NB4 (cell line): Measurements from ENCODE around the gene GRB10.

Experiments
- DNase-seq: peaks from one replicate; pipeline ENCODE4 v3.0.0; 2010; ENCODE audit warnings: low read depth
- H3K4me3 ChIP-seq: one replicate; pipeline ENCODE4 v1.5.1; 2011; ENCODE audit warnings: mild to moderate bottlenecking, low read depth, low read length, moderate library complexity
- MYC ChIP-seq: IDR thresholded peaks from 2 replicates; pipeline ENCODE4 v1.6.1; 2011; ENCODE audit warnings: low read depth, low read length
- POLR2A ChIP-seq: IDR thresholded peaks from 2 replicates; pipeline ENCODE4 v1.6.1; 2011; ENCODE audit warnings: mild to moderate bottlenecking; ENCODE audit not compliant: insufficient read length; ENCODE audit errors: extremely low read depth
- TF ChIP-seq, protein P1 (sequence below): IDR thresholded peaks from 2 replicates; pipeline ENCODE4 v1.6.1; 2011; ENCODE audit warnings: low read depth, low read length
- TF ChIP-seq, protein P2 (sequence below): IDR thresholded peaks from one replicate; pipeline ENCODE4 v1.5.1; 2012; ENCODE audit warnings: low read depth, low read length

GRB10 gene

DNA sequence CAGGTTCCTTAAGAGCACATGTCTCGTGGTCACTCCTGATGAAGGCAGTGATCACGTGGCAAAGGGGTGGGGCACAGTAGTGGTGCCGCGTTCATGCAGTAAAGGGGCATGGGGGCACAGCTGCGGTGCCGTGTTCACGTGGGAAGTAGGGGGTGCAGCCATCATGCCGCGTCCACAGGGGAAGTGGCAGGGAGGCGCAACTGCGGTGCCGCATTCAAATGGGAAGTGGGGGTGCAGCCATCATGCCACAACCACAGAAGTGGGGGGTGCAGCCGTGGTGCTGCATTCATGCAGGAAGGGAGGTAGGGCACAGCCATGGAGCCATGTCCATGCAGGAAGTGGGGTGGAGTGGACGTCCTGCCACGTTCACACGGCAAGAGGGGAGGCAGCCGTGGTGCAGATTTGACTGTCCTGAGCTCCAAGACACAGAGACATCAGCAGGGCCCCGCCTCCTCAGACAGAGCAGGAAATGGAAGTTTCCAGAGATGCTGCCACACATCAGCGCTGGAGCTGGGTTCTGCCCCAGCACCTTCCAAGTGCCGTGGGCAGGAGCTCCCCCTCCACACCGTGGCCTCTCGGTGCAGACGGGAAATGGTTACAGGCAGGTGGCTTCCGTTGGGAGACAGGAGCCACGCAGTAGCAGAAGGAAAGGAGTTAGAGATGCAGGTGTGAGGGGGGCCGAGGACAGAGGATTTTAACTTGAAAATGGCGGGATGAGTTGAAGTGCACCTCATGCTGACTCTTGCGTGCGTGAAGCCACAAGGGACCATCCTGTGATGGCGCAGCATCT lies 122.5 kb downstream of the GRB10 start:
- H3K4me3 ChIP-seq: no peak overlapping the region
- peak; percentile 16 for DNase-seq
- no peak; the same call in 1 of the 2 replicates for TF ChIP-seq MYC
- TF ChIP-seq, protein P1, sequence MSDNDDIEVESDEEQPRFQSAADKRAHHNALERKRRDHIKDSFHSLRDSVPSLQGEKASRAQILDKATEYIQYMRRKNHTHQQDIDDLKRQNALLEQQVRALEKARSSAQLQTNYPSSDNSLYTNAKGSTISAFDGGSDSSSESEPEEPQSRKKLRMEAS: peak; percentile 29; the same call in 1 of the 2 replicates

DNA sequence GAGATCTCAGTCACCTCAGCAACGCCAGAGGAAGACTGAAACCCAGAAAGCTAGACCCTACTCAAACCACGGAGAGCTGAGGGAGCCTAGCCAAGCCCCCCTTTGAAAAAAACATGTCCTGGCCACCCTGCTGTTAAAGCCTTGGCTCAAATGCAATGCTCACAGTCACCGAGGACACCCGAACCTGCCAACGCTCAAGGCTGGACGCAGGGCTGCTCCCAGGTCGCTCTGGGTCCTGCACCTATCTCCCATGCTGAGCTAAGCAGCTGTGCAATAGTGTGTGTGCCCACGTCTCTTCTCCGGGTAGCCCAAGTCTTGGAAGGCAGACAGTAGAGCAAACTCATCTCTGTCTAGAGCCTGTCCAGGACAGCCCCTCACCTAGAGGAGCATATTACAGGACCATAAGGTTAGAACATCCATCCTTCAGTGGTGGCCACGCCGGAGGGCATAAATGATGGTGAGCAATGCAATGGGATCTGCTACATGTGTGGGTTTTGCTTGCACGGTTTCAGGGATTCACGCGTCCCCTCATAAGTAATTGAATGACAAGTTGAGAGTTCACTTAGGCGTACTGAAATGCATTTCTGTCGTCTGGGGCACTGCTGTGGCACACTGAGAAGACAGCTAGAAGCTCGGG lies 123.2 kb downstream of the GRB10 start:
- H3K4me3 ChIP-seq: no peak overlapping the region
- no peak for DNase-seq
- TF ChIP-seq, protein P1: no peak
- TF ChIP-seq POLR2A (no peak), MYC (no peak)
- TF ChIP-seq, protein P2, sequence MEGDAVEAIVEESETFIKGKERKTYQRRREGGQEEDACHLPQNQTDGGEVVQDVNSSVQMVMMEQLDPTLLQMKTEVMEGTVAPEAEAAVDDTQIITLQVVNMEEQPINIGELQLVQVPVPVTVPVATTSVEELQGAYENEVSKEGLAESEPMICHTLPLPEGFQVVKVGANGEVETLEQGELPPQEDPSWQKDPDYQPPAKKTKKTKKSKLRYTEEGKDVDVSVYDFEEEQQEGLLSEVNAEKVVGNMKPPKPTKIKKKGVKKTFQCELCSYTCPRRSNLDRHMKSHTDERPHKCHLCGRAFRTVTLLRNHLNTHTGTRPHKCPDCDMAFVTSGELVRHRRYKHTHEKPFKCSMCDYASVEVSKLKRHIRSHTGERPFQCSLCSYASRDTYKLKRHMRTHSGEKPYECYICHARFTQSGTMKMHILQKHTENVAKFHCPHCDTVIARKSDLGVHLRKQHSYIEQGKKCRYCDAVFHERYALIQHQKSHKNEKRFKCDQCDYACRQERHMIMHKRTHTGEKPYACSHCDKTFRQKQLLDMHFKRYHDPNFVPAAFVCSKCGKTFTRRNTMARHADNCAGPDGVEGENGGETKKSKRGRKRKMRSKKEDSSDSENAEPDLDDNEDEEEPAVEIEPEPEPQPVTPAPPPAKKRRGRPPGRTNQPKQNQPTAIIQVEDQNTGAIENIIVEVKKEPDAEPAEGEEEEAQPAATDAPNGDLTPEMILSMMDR: no peak

DNA sequence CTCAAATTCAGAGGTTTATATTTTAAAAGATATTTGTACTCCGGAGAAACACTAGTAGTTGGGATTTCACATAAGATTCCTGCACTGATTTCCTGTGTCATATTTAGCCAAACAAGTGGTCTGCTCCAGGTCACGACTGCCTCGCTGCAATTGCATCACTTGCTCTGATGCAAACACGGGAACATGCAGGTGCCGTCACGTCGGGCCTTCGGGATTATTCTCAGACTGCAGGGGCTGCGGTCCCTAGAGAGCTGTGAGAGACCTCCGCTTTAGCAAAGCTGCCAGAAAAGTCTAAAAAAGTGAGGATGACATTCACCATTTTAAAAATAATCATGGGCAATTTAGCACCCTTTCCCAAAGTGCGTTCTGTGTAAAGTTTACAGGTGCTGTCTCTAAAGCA lies 124.0 kb downstream of the GRB10 start:
- TF ChIP-seq MYC: no peak
- TF ChIP-seq, protein P1: no peak
- TF ChIP-seq, protein P2: no peak
- no peak for TF ChIP-seq POLR2A
- DNase-seq: no peak
- no peak overlapping the region for H3K4me3 ChIP-seq

DNA sequence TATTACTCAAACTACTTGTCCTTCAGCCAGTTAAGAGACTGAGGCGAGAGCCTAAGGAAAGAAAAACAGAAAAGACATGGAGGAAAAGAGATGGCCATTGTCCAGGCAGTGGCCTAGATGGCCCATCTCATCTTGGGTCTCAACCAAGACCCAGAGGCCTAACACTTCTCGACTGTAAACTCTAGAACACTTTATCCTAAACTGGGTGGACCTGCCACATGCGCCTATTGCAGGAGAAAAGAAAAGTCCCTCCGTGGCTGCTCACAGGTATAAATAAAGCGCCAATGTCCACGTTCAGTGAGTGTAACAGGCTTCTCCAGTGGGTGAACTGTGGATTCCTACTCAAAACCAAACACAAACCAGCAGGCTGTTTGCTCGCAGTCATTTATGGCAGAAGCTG lies 124.8 kb downstream of the GRB10 start:
- no peak overlapping the region for H3K4me3 ChIP-seq
- TF ChIP-seq, protein P1: no peak
- TF ChIP-seq, protein P2: no peak
- DNase-seq: no peak

DNA sequence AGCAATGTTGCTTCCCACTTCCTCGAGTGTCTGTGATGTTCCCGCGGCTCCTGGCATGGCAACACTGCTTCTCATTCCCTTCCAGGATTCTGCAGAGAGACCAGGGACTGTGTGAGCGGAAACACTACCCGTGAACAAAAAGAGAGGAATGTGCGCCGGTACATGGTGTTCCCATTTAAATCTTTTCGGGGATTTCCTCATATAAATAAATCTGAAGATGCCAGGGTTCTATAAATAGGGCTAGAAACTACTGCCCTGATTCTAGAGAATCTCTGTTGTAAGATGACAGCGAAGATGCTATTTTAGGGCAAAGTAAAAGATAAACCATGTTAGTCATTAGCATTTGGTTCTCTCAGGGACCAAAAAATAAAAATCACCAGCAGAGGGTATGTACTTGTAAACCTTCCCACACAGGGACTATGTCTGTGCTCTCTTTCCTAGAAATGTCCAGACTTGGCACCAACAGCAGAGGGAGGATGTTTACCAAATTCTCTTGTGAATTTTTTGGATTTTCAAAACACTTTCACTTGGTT lies 125.3 kb downstream of the GRB10 start:
- TF ChIP-seq, protein P2: no peak
- TF ChIP-seq, protein P1: no peak
- TF ChIP-seq MYC (no peak), POLR2A (no peak)
- no peak overlapping the region for H3K4me3 ChIP-seq
- DNase-seq: no peak

DNA sequence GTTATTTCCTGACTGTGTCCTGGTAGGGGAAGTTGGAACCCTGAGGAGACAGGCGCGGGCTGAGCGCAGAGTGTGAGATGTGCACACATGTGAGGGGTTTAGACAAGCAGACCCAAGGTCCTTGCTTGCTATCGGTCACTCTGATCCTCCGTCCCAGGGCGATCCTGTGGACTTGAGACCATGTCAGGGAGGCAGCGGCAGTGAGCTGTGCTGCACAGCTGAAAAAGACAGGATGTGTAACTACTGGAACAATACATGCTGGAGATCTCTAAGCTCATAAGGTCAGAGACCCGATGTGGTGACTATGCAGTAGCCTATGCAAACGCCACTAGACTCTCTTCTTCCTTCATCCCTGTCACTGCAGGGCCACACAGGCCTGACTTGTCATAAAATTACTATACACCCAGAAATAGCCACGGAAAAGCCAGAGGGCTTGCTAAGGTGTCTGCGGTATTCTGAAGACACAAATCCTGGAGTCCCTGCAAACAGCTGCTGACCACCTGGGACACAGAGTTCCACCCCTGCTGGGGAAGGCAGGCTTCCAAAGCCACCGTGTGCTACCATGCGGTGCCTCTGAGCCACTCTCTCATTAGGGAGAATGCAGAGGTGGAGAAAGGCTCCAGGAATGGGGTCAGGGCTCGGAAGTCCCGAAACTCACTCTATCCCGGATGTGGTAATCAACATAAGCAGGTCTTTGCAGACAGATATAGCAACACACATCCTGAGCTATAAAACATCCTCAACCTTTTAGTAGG lies 126.4 kb downstream of the GRB10 start:
- H3K4me3 ChIP-seq: no peak overlapping the region
- no peak for DNase-seq
- TF ChIP-seq, protein P2: no peak
- TF ChIP-seq MYC: no peak
- no peak for TF ChIP-seq POLR2A
- TF ChIP-seq, protein P1: no peak
